Endodermal cell (in vitro differentiated cells): ENCODE results near the gene NPAS3. TPM values are rescaled to one million over a fixed set of nuclear protein-coding genes. Genes with fewer than 3 reads are reported as not detected.

Source experiments
- DNase-seq: peaks from one replicate; pipeline ENCODE4 v3.0.0-alpha.2; 2017
- H3K27ac ChIP-seq: 2 replicates; pipeline ENCODE4 v1.5.1; 2013; ENCODE audit warnings: mild to moderate bottlenecking, low read depth, low read length, moderate library complexity
- H3K27me3 ChIP-seq: 2 replicates; pipeline ENCODE4 v1.6.1; 2013; ENCODE audit warnings: mild to moderate bottlenecking, low read length, moderate library complexity; ENCODE audit not compliant: insufficient read depth, control insufficient read depth, poor library complexity, severe bottlenecking
- H3K36me3 ChIP-seq: 2 replicates; pipeline ENCODE4 v1.7.0; 2013; ENCODE audit warnings: mild to moderate bottlenecking, low read length, moderate library complexity; ENCODE audit not compliant: control insufficient read depth, insufficient read depth
- H3K4me1 ChIP-seq: one replicate; pipeline ENCODE4 v1.7.0; 2013; ENCODE audit warnings: low read length; ENCODE audit not compliant: control insufficient read depth, insufficient read depth
- H3K4me3 ChIP-seq: 2 replicates; pipeline ENCODE4 v1.5.1; 2013; ENCODE audit warnings: mild to moderate bottlenecking, low read length, moderate library complexity
- H3K9ac ChIP-seq: 2 replicates; pipeline ENCODE4 v1.6.1; 2013; ENCODE audit warnings: mild to moderate bottlenecking, low read length, moderate library complexity; ENCODE audit not compliant: poor library complexity, severe bottlenecking; ENCODE audit errors: extremely low read depth
- H3K9me3 ChIP-seq: 2 replicates; pipeline ENCODE4 v1.6.1; 2013; ENCODE audit warnings: mild to moderate bottlenecking, low read length, moderate library complexity; ENCODE audit not compliant: control insufficient read depth
- H3K27ac Mint-ChIP-seq: 2 replicates; pipeline ENCODE4 v1.8.0; 2020; ENCODE audit warnings: mixed read lengths
- H3K27me3 Mint-ChIP-seq: 2 replicates; pipeline ENCODE4 v1.8.0; 2021; ENCODE audit warnings: mild to moderate bottlenecking, mixed read lengths; ENCODE audit not compliant: insufficient read depth
- H3K36me3 Mint-ChIP-seq: 2 replicates; pipeline ENCODE4 v1.8.0; 2020; ENCODE audit warnings: low read depth, mixed read lengths
- H3K4me1 Mint-ChIP-seq: 2 replicates; pipeline ENCODE4 v1.8.0; 2020; ENCODE audit warnings: mixed read lengths
- H3K4me3 Mint-ChIP-seq: 2 replicates; pipeline ENCODE4 v1.8.0; 2020; ENCODE audit warnings: mild to moderate bottlenecking, moderate library complexity, mixed read lengths
- H3K9me3 Mint-ChIP-seq: 2 replicates; pipeline ENCODE4 v1.8.0; 2020; ENCODE audit warnings: mild to moderate bottlenecking, mixed read lengths
- WGBS, 2 experiments: methylation state at CpG; one replicate each; pipeline versions ENCODE4 v1.1.5 to v1.1.7; 2013; ENCODE audit warnings: missing lambda C conversion rate in 2 of 2, mixed read lengths in 1 of 2; ENCODE audit not compliant: insufficient coverage in 1 of 2, insufficient read length in 1 of 2; 5-methylcytosine and 5-hydroxymethylcytosine counted together
- total RNA-seq, 2 donors: library from RNA; stranded (reverse); fragmentation: NEBNext Ultra II Directional in 1 of 2; extraction: Animal tissue kit (Norgen Biotek cat#: 25700) in 1 of 2; gene quantifications; 2 replicates in 1 of 2; 3 replicates in 1 of 2; pipeline ENCODE4 v1.2.1, GENCODE V29; 2021
- TF ChIP-seq, protein P1 (sequence below): fragments of 200-600 bp; sonication (generic); conservative IDR thresholded peaks from 2 replicates; pipeline ENCODE4 v1.5.0; 2021; ENCODE audit warnings: antibody characterized with exemption, mild to moderate bottlenecking

NPAS3 gene
- total RNA-seq, 2 donors from 2014 or later: 1.4 to 1.6 TPM

DNA sequence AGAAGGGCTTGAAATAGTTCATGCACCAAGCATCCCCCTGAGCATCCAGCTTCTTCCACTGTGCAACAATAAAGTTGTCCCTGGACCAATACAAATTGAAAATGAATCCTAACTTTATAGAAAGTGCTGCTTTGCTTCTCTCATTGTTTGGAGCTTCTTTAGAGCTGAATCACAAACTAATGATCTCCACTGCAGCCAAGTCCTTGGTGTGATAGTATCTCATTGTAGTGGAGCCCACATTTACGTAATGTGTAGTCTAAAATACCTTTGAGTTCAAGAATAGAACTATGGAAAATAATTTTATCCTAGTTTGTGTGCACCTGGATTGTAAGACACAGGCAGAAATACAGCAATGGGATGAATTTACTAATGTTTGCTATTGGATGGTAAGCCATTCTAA is 692.3 kb downstream of the NPAS3 start:
- Histone ChIP-seq H3K36me3 (no peaks in the 10 kb centered on the region), H3K27me3 (no peaks in the 10 kb centered on the region), H3K4me3 (no peak overlapping the region), H3K4me1 (no peaks in the 10 kb centered on the region), H3K9ac (no peak overlapping the region), H3K27ac (no peak overlapping the region), H3K9me3 (no peaks in the 10 kb centered on the region)
- WGBS, 2 experiments: 95 to 100% methylated on average over 1 of the region's 1 CpG
- H3K36me3 Mint-ChIP-seq: no peaks in the 10 kb centered on the region
- H3K27ac Mint-ChIP-seq: no peak overlapping the region
- no peaks in the 10 kb centered on the region for H3K9me3 Mint-ChIP-seq
- H3K27me3 Mint-ChIP-seq: peaks cover 2% of the 10 kb centered on the region
- H3K4me3 Mint-ChIP-seq: no peak overlapping the region
- no peak for DNase-seq
- TF ChIP-seq, protein P1, sequence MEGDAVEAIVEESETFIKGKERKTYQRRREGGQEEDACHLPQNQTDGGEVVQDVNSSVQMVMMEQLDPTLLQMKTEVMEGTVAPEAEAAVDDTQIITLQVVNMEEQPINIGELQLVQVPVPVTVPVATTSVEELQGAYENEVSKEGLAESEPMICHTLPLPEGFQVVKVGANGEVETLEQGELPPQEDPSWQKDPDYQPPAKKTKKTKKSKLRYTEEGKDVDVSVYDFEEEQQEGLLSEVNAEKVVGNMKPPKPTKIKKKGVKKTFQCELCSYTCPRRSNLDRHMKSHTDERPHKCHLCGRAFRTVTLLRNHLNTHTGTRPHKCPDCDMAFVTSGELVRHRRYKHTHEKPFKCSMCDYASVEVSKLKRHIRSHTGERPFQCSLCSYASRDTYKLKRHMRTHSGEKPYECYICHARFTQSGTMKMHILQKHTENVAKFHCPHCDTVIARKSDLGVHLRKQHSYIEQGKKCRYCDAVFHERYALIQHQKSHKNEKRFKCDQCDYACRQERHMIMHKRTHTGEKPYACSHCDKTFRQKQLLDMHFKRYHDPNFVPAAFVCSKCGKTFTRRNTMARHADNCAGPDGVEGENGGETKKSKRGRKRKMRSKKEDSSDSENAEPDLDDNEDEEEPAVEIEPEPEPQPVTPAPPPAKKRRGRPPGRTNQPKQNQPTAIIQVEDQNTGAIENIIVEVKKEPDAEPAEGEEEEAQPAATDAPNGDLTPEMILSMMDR: no peak
- H3K4me1 Mint-ChIP-seq: peaks cover 6% of the 10 kb centered on the region

DNA sequence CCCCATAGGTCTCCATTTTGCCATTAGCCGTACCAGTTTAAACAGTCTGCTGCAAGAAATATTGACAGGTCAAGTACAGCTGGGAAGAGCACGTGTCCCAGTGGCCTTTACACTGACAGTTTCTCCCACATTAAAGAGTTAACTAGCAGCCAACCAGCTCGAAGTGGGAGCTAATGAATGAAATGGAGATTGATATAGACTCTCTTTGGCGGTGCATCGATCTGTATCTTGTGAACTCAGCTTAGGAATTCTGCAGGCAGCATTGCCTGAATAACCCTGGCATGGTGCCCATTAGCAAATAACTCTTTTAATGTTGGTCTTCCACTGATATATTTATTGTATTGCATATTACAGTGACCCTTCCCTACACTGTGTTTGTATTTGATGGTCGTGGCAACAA is 692.8 kb downstream of the NPAS3 start:
- Mint-ChIP-seq H3K27ac (no peak overlapping the region), H3K36me3 (no peaks in the 10 kb centered on the region), H3K4me3 (no peak overlapping the region), H3K27me3 (peaks cover 2% of the 10 kb centered on the region), H3K4me1 (peaks cover 6% of the 10 kb centered on the region), H3K9me3 (no peaks in the 10 kb centered on the region)
- no peaks in the 10 kb centered on the region for H3K36me3 ChIP-seq
- H3K9ac ChIP-seq: no peak overlapping the region
- no peaks in the 10 kb centered on the region for H3K4me1 ChIP-seq
- TF ChIP-seq, protein P1: no peak
- no peak overlapping the region for H3K27ac ChIP-seq
- H3K4me3 ChIP-seq: no peak overlapping the region
- WGBS, 2 experiments: 87 to 96% methylated on average over 2 to 6 of the region's 6 CpGs
- H3K27me3 ChIP-seq: no peaks in the 10 kb centered on the region
- no peaks in the 10 kb centered on the region for H3K9me3 ChIP-seq
- DNase-seq: no peak

DNA sequence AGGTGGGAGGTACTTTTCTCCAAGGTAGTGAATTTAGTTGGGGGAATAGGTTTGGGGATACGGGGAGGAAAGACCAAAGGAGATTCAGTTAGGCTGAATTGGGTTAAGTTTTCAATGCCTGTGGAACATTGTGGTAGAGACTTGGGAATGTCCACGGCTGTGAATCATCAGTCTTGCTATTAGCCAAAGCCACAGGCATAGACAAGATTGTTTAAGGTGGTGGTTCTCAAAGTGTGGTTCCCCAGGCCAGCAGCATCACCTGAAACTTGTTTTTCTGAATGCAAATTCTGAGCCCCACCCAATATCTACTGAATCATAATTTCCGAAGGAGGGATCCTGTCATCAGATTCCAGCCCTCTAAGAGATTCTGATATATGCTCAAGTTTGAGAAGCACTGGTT is 696.0 kb downstream of the NPAS3 start:
- Mint-ChIP-seq H3K4me3 (no peak overlapping the region), H3K27me3 (no peaks in the 10 kb centered on the region), H3K4me1 (peaks cover 6% of the 10 kb centered on the region), H3K36me3 (no peaks in the 10 kb centered on the region), H3K27ac (no peak overlapping the region), H3K9me3 (no peaks in the 10 kb centered on the region)
- 87 to 100% methylated on average over 1 to 3 of the region's 3 CpGs for WGBS, 2 experiments
- H3K9me3 ChIP-seq: no peaks in the 10 kb centered on the region
- H3K27me3 ChIP-seq: no peaks in the 10 kb centered on the region
- H3K4me1 ChIP-seq: no peaks in the 10 kb centered on the region
- no peak overlapping the region for H3K9ac ChIP-seq
- H3K4me3 ChIP-seq: no peak overlapping the region
- DNase-seq: no peak
- no peak overlapping the region for H3K27ac ChIP-seq
- TF ChIP-seq, protein P1: no peak
- H3K36me3 ChIP-seq: no peaks in the 10 kb centered on the region
